ENCODE results near the gene RIMS4.
"Not testable (repeated sequence)": the region's sequence is repeated elsewhere in the genome, so short reads cannot be mapped to it uniquely, and the experiment has no call there.

Gene RIMS4

DNA sequence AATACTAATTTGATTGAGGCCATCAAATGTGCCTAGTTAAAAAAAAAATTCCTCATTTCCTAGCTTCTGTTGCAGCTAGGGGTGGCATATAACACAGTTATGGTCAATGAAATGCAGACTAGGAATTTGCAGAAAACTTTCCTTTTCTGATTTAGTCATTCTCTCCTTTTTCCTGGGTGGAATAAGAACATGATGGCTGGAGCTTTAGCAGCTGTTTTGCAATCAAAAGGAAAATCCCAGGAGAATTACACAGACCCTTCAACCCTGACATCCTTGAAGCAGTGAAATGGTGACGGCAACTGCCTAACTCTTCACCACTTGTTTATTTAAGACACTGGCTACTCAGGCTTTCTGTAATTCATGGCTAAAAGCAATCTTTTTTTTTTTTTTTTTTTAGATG is 23.1 kb upstream of the RIMS4 start:
- Histone ChIP-seq H3K27ac (ENCODE audit: low read depth, low read length) (no peak overlapping the region), H3K36me3 (ENCODE audit: control insufficient read depth in 1 of 2, insufficient read depth in 2 of 2, low read length in 2 of 2) (no peaks in the 10 kb centered on the region), H3K9ac (ENCODE audit: low read depth in 1 of 2, low read length in 2 of 2) (no peak overlapping the region), H3K9me3 (ENCODE audit: control insufficient read depth in 1 of 2, low read length in 2 of 2) (peaks cover 0 to 2% of the 10 kb centered on the region in 2 donors), H3K27me3 (ENCODE audit: control insufficient read depth in 1 of 2, insufficient read depth in 2 of 2, low read length in 2 of 2) (peaks cover 12 to 19% of the 10 kb centered on the region in 2 donors), H3K4me3 (ENCODE audit: low read depth in 1 of 2, low read length in 2 of 2) (no peak overlapping the region), H3K4me1 (ENCODE audit: control insufficient read depth in 1 of 2, insufficient read depth in 2 of 2, low read length in 2 of 2) (no peaks in the 10 kb centered on the region)

DNA sequence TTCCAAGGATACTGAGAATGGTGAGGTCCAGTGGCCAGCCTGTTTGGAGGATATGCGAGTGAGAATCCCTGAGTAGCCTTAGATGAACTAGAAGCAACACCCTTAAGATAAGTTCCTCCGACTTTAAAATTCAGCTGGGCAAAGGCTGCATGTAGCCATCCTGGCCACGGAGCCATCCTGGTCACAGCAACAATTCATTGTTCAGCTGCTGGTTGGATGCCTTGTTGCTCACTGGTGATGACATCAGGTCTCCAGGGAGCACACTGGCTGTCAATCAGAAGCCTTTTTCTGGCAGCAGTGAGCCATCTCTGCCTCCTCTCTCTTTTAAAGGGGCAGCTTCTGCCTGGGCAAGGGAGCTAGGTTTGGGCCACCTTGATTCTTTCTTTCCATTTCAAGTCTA is 22.4 kb upstream of the RIMS4 start:
- Histone ChIP-seq H3K4me3 (ENCODE audit: low read depth in 1 of 2, low read length in 2 of 2) (no peak overlapping the region), H3K4me1 (ENCODE audit: control insufficient read depth in 1 of 2, insufficient read depth in 2 of 2, low read length in 2 of 2) (no peaks in the 10 kb centered on the region), H3K9ac (ENCODE audit: low read depth in 1 of 2, low read length in 2 of 2) (no peak overlapping the region), H3K27me3 (ENCODE audit: control insufficient read depth in 1 of 2, insufficient read depth in 2 of 2, low read length in 2 of 2) (peaks cover 12 to 15% of the 10 kb centered on the region in 2 donors), H3K36me3 (ENCODE audit: control insufficient read depth in 1 of 2, insufficient read depth in 2 of 2, low read length in 2 of 2) (no peaks in the 10 kb centered on the region), H3K9me3 (ENCODE audit: control insufficient read depth in 1 of 2, low read length in 2 of 2) (peaks cover 0 to 2% of the 10 kb centered on the region in 2 donors), H3K27ac (ENCODE audit: low read depth, low read length) (no peak overlapping the region)

DNA sequence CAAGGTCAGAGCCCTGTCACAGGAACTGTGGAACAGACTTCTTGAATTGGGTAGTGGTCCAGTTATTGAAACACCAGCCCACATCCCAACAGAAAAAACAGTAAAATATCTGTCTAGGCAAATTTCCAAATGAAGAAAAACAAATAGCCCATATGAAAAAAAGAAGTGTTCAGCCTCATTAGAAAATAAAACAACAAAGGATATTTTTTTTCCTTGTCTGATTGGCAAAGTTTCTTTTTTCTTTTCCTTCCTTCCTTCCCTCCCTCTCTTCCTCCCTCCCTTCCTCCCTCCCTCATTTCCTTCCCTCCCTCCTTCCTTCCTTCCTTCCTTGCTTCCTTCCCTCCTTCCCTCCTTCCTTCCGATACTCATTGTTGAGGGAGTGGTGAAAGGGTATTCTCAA is 20.6 kb upstream of the RIMS4 start:
- no peak overlapping the region for H3K9ac ChIP-seq (ENCODE audit: low read depth in 1 of 2, low read length in 2 of 2)
- peaks cover 8% of the 10 kb centered on the region in 2 donors for H3K27me3 ChIP-seq (ENCODE audit: control insufficient read depth in 1 of 2, insufficient read depth in 2 of 2, low read length in 2 of 2)
- no peaks in the 10 kb centered on the region for H3K4me1 ChIP-seq (ENCODE audit: control insufficient read depth in 1 of 2, insufficient read depth in 2 of 2, low read length in 2 of 2)

DNA sequence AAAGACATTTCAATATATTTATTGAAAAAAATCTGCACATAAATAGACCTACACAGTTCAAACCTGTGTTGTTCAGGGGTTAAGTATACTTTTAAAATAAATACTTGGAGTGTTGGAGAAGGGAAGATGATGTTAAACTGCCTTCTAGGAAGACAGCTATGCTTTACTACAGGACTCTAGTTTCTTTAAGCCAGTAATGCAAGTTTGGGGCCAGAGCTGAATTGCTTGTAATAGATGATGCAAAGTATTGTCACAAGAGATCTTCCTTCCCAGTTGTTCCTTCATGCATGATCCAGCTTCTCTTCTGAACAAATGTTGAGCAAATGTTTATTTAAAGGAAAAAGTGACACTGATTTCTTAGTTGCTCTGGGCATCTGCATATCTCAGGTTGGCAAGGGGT is 20.2 kb upstream of the RIMS4 start:
- peaks cover 0 to 2% of the 10 kb centered on the region in 2 donors for H3K9me3 ChIP-seq (ENCODE audit: control insufficient read depth in 1 of 2, low read length in 2 of 2)
- H3K27ac ChIP-seq (ENCODE audit: low read depth, low read length) = no peak overlapping the region
- no peaks in the 10 kb centered on the region for H3K4me1 ChIP-seq (ENCODE audit: control insufficient read depth in 1 of 2, insufficient read depth in 2 of 2, low read length in 2 of 2)
- no peak overlapping the region for H3K9ac ChIP-seq (ENCODE audit: low read depth in 1 of 2, low read length in 2 of 2)
- peaks cover 8% of the 10 kb centered on the region in 2 donors for H3K27me3 ChIP-seq (ENCODE audit: control insufficient read depth in 1 of 2, insufficient read depth in 2 of 2, low read length in 2 of 2)
- H3K36me3 ChIP-seq (ENCODE audit: control insufficient read depth in 1 of 2, insufficient read depth in 2 of 2, low read length in 2 of 2) = no peaks in the 10 kb centered on the region
- H3K4me3 ChIP-seq (ENCODE audit: low read depth in 1 of 2, low read length in 2 of 2) = no peak overlapping the region

More for the DNA sequence above, 20.6 kb upstream of the RIMS4 start:
- Histone ChIP-seq H3K9me3 (ENCODE audit: control insufficient read depth in 1 of 2, low read length in 2 of 2) (peaks cover 0 to 2% of the 10 kb centered on the region in 2 donors), H3K4me3 (ENCODE audit: low read depth in 1 of 2, low read length in 2 of 2) (no peak overlapping the region), H3K36me3 (ENCODE audit: control insufficient read depth in 1 of 2, insufficient read depth in 2 of 2, low read length in 2 of 2) (no peaks in the 10 kb centered on the region), H3K27ac (ENCODE audit: low read depth, low read length) (no peak overlapping the region)

DNA sequence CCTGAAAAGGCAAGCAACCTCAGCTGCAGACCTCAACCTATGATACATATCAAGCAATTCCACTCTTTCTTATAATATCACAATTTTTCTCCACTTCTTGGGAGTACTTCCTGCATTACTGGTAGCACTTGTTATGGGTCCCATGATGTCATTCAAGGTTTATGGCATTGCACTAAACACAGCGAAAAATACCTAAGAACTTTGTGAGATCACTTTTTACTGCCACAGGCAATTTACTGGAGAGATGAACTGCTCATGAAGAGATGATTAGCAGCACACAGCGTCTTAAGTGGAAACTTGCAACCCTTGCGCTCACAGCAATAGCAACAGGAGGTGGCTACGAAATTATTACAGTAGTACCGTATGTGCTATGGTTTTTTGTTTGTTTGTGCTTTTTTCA is 19.3 kb upstream of the RIMS4 start:
- Histone ChIP-seq H3K27ac (ENCODE audit: low read depth, low read length) (no peak overlapping the region), H3K36me3 (ENCODE audit: control insufficient read depth in 1 of 2, insufficient read depth in 2 of 2, low read length in 2 of 2) (no peaks in the 10 kb centered on the region), H3K4me3 (ENCODE audit: low read depth in 1 of 2, low read length in 2 of 2) (no peak overlapping the region), H3K4me1 (ENCODE audit: control insufficient read depth in 1 of 2, insufficient read depth in 2 of 2, low read length in 2 of 2) (no peaks in the 10 kb centered on the region), H3K9me3 (ENCODE audit: control insufficient read depth in 1 of 2, low read length in 2 of 2) (peaks cover 0 to 2% of the 10 kb centered on the region in 2 donors), H3K27me3 (ENCODE audit: control insufficient read depth in 1 of 2, insufficient read depth in 2 of 2, low read length in 2 of 2) (peaks cover 8% of the 10 kb centered on the region in 2 donors), H3K9ac (ENCODE audit: low read depth in 1 of 2, low read length in 2 of 2) (no peak overlapping the region)

DNA sequence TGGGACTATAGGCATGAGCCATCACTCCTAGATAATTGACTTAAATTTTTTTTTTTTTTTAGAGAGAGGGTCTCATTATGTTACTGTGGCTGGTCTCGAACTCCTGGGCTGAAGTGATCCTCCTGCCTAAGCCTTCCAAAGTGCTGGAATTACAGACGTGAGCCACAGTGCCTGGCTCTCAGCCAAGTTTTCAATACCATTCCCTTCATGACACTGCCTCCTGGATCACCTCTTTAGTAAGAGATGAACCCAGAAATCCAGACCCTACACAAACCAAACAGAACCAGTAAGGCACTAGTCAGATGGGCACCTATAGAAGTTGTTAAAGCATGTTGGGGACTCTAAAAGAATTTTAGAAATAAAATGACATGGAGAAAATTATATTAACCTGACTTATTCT is 18.3 kb upstream of the RIMS4 start:
- no peak overlapping the region for H3K4me3 ChIP-seq (ENCODE audit: low read depth in 1 of 2, low read length in 2 of 2)
- H3K36me3 ChIP-seq (ENCODE audit: control insufficient read depth in 1 of 2, insufficient read depth in 2 of 2, low read length in 2 of 2) = no peaks in the 10 kb centered on the region
- H3K9me3 ChIP-seq (ENCODE audit: control insufficient read depth in 1 of 2, low read length in 2 of 2) = peaks cover 0 to 2% of the 10 kb centered on the region in 2 donors
- no peak overlapping the region for H3K9ac ChIP-seq (ENCODE audit: low read depth in 1 of 2, low read length in 2 of 2)
- H3K4me1 ChIP-seq (ENCODE audit: control insufficient read depth in 1 of 2, insufficient read depth in 2 of 2, low read length in 2 of 2) = no peaks in the 10 kb centered on the region
- peaks cover 8% of the 10 kb centered on the region in 2 donors for H3K27me3 ChIP-seq (ENCODE audit: control insufficient read depth in 1 of 2, insufficient read depth in 2 of 2, low read length in 2 of 2)
- H3K27ac ChIP-seq (ENCODE audit: low read depth, low read length) = no peak overlapping the region

DNA sequence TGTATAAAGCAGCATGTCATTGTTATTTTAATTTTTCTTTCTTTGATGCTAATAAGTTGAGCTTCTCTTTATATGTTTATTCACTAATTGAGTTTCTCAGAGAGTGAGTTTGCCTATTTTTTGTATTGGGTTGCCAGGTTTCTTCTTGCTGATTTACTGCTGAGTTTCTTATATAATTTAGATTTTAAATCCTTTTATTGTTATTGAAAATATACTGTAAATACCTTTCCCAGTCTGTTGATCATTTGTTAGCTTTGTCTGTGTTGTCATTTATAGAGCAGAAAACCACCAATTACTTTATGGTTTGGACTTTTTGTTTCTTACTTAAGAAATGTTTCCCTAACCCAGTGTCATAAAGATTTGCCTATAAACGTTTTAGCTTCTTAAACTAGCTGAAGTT is 17.1 kb upstream of the RIMS4 start:
- peaks cover 0 to 2% of the 10 kb centered on the region in 2 donors for H3K9me3 ChIP-seq (ENCODE audit: control insufficient read depth in 1 of 2, low read length in 2 of 2)
- no peaks in the 10 kb centered on the region for H3K4me1 ChIP-seq (ENCODE audit: control insufficient read depth in 1 of 2, insufficient read depth in 2 of 2, low read length in 2 of 2)
- H3K36me3 ChIP-seq (ENCODE audit: control insufficient read depth in 1 of 2, insufficient read depth in 2 of 2, low read length in 2 of 2) = no peaks in the 10 kb centered on the region
- peaks cover 5 to 6% of the 10 kb centered on the region in 2 donors for H3K27me3 ChIP-seq (ENCODE audit: control insufficient read depth in 1 of 2, insufficient read depth in 2 of 2, low read length in 2 of 2)
- no peak overlapping the region for H3K9ac ChIP-seq (ENCODE audit: low read depth in 1 of 2, low read length in 2 of 2)
- no peak overlapping the region for H3K4me3 ChIP-seq (ENCODE audit: low read depth in 1 of 2, low read length in 2 of 2)
- no peak overlapping the region for H3K27ac ChIP-seq (ENCODE audit: low read depth, low read length)

DNA sequence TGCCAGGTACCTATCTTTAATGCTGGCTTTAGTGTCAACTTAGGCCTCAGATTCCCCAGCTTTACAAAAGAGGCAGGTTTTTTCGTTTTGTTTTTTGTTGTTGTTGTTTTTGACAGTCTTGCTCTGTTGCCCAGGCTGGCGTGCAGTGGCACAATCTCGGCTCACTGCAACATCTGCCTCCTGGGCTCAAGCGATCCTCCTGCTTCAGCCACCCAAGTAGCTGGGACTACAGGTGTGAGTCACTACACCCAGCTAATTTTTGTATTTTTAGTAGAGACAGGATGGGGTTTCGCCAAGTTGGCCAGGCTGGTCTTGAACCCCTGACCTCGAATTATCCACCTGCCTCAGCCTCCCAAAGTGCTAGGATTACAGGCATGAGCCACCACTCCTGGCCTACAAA is 11.2 kb upstream of the RIMS4 start:
- not testable (repeated sequence) for H3K4me3 ChIP-seq (ENCODE audit: low read depth in 1 of 2, low read length in 2 of 2); H3K27me3 ChIP-seq (ENCODE audit: control insufficient read depth in 1 of 2, insufficient read depth in 2 of 2, low read length in 2 of 2); H3K4me1 ChIP-seq (ENCODE audit: control insufficient read depth in 1 of 2, insufficient read depth in 2 of 2, low read length in 2 of 2); H3K36me3 ChIP-seq (ENCODE audit: control insufficient read depth in 1 of 2, insufficient read depth in 2 of 2, low read length in 2 of 2); H3K27ac ChIP-seq (ENCODE audit: low read depth, low read length); H3K9ac ChIP-seq (ENCODE audit: low read depth in 1 of 2, low read length in 2 of 2); H3K9me3 ChIP-seq (ENCODE audit: control insufficient read depth in 1 of 2, low read length in 2 of 2)

DNA sequence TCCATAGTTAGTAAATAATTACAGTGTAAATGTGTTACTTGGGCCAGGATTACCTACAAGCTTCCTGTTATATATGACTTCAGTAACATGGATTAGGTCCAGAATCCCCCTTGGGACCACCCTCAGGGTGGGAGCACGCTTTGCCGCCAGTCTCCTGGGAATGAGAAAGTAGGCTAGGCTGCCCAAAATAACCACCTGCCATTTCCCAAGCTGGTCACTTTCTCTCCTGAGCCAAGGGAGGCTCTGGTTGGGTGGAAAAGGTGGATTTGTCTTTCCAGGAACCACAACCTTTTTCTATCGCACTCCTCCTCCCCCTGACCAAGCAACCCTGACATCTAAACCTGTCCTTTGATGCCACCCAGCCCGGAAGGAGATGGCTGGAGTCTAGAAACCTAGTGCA is 9.6 kb upstream of the RIMS4 start:
- no peak overlapping the region for H3K4me3 ChIP-seq (ENCODE audit: low read depth in 1 of 2, low read length in 2 of 2)
- no peaks in the 10 kb centered on the region for H3K4me1 ChIP-seq (ENCODE audit: control insufficient read depth in 1 of 2, insufficient read depth in 2 of 2, low read length in 2 of 2)
- no peaks in the 10 kb centered on the region for H3K27me3 ChIP-seq (ENCODE audit: control insufficient read depth in 1 of 2, insufficient read depth in 2 of 2, low read length in 2 of 2)
- H3K9me3 ChIP-seq (ENCODE audit: control insufficient read depth in 1 of 2, low read length in 2 of 2) = no peaks in the 10 kb centered on the region
- H3K27ac ChIP-seq (ENCODE audit: low read depth, low read length) = no peak overlapping the region
- no peak overlapping the region for H3K9ac ChIP-seq (ENCODE audit: low read depth in 1 of 2, low read length in 2 of 2)
- H3K36me3 ChIP-seq (ENCODE audit: control insufficient read depth in 1 of 2, insufficient read depth in 2 of 2, low read length in 2 of 2) = no peaks in the 10 kb centered on the region

DNA sequence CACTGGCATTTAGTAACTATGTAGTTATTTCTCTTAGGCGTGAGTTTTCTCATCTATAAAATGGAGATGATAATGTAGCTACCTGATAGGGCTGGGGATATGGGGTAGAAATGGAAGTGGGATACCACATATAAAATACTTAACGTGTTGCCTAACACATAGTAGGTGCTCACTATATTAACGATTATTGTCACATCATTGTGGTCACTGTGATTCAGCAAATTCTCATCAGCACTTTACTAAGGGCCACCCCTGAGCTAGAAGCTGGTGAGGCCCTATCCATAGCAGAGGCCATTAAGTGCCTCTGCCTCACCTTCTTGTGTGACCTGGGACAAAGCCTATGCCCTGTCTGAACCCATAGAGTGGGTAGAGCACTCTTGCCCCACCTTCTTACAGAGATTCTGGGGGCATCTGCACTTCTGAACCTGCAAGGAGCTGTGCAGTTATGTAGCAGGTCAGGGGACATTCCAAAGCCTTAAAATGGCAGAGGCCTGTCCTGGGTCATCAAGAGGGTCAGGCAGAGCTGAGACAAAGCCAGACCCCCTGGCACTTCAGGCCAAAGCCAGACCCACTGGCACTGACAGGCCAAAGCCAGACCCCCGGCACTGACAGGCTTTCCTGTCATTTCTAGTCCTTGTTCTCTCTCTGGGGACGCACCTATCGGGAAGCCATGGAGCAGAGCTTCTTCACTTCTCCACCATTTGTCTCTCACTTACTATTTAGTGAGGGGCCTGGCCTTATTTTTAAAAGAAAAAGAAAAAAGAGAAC is 7.0 kb upstream of the RIMS4 start:
- Histone ChIP-seq H3K27ac (ENCODE audit: low read depth, low read length) (no peak overlapping the region), H3K36me3 (ENCODE audit: control insufficient read depth in 1 of 2, insufficient read depth in 2 of 2, low read length in 2 of 2) (no peaks in the 10 kb centered on the region), H3K4me1 (ENCODE audit: control insufficient read depth in 1 of 2, insufficient read depth in 2 of 2, low read length in 2 of 2) (no peaks in the 10 kb centered on the region), H3K27me3 (ENCODE audit: control insufficient read depth in 1 of 2, insufficient read depth in 2 of 2, low read length in 2 of 2) (peaks cover under 1 to 1% of the 10 kb centered on the region in 2 donors), H3K9ac (ENCODE audit: low read depth in 1 of 2, low read length in 2 of 2) (no peak overlapping the region), H3K4me3 (ENCODE audit: low read depth in 1 of 2, low read length in 2 of 2) (no peak overlapping the region), H3K9me3 (ENCODE audit: control insufficient read depth in 1 of 2, low read length in 2 of 2) (peaks cover 0 to 1% of the 10 kb centered on the region in 2 donors)

All from duodenal mucosa (tissue), 2 donors.